KOPT-K1 (cell line): Measurements from ENCODE around the gene SERPINE2.

ENCODE experiments used
- H3K27ac ChIP-seq: fragments of 200-600 bp; sonication (generic); 2 replicates; pipeline ENCODE4 v1.5.1; 2016; ENCODE audit warnings: antibody characterized with exemption, mild to moderate bottlenecking, low read depth, low read length; ENCODE audit not compliant: poor library complexity, severe bottlenecking
- H3K36me3 ChIP-seq: fragments of 200-600 bp; sonication (generic); 2 replicates; pipeline ENCODE4 v1.5.1; 2017; ENCODE audit warnings: antibody characterized with exemption, mild to moderate bottlenecking, low read length, moderate library complexity; ENCODE audit not compliant: insufficient read depth
- H3K9me3 ChIP-seq: fragments of 200-600 bp; sonication (generic); 2 replicates; pipeline ENCODE4 v1.5.1; 2017; ENCODE audit warnings: antibody characterized with exemption, low read length, mild to moderate bottlenecking; ENCODE audit not compliant: insufficient read depth, poor library complexity, severe bottlenecking

The SERPINE2 gene

GRCh38 chr2:223980397-223980735 lies 58.7 kb downstream of the SERPINE2 start:
- Histone ChIP-seq H3K27ac (no peak overlapping the region), H3K9me3 (no peaks in the 10 kb centered on the region), H3K36me3 (no peaks in the 10 kb centered on the region)

GRCh38 chr2:223979730-223980396 lies 59.2 kb downstream of the SERPINE2 start:
- H3K27ac ChIP-seq, result no peak overlapping the region
- H3K36me3 ChIP-seq, result no peaks in the 10 kb centered on the region
- H3K9me3 ChIP-seq, result no peaks in the 10 kb centered on the region

- Histone ChIP-seq H3K9me3 (no peaks in the 10 kb centered on the region), H3K27ac (no peak overlapping the region), H3K36me3 (no peaks in the 10 kb centered on the region)
These were observed 60.6 kb downstream of the SERPINE2 start for GRCh38 chr2:223978451-223978850.

GRCh38 chr2:223976635-223977226 lies 62.4 kb downstream of the SERPINE2 start:
- Histone ChIP-seq H3K27ac (no peak overlapping the region), H3K36me3 (no peaks in the 10 kb centered on the region)

GRCh38 chr2:223973606-223974005 lies 65.5 kb downstream of the SERPINE2 start:
- Histone ChIP-seq H3K9me3 (no peaks in the 10 kb centered on the region), H3K27ac (no peak overlapping the region), H3K36me3 (peaks cover 11% of the 10 kb centered on the region)

More at GRCh38 chr2:223976635-223977226, 62.4 kb downstream of the SERPINE2 start:
- no peaks in the 10 kb centered on the region for H3K9me3 ChIP-seq

GRCh38 chr2:223972656-223973102 lies 66.4 kb downstream of the SERPINE2 start:
- Histone ChIP-seq H3K36me3 (peaks cover 20% of the 10 kb centered on the region), H3K9me3 (no peaks in the 10 kb centered on the region), H3K27ac (no peak overlapping the region)

GRCh38 chr2:223971731-223972130 lies 67.4 kb downstream of the SERPINE2 start:
- H3K36me3 ChIP-seq, result peaks cover 29% of the 10 kb centered on the region
- no peaks in the 10 kb centered on the region for H3K9me3 ChIP-seq
- H3K27ac ChIP-seq, result no peak overlapping the region

- peaks cover 41% of the 10 kb centered on the region for H3K36me3 ChIP-seq
- no peak overlapping the region for H3K27ac ChIP-seq
- no peaks in the 10 kb centered on the region for H3K9me3 ChIP-seq
These were observed 68.5 kb downstream of the SERPINE2 start for GRCh38 chr2:223970343-223971128.

GRCh38 chr2:223969856-223970255 lies 69.2 kb downstream of the SERPINE2 start:
- Histone ChIP-seq H3K27ac (no peak overlapping the region), H3K9me3 (no peaks in the 10 kb centered on the region), H3K36me3 (peaks cover 48% of the 10 kb centered on the region)

GRCh38 chr2:223969315-223969714 lies 69.8 kb downstream of the SERPINE2 start:
- H3K9me3 ChIP-seq, result no peaks in the 10 kb centered on the region
- H3K27ac ChIP-seq, result no peak overlapping the region
- H3K36me3 ChIP-seq, result peaks cover 54% of the 10 kb centered on the region

- Histone ChIP-seq H3K36me3 (peaks cover 66% of the 10 kb centered on the region), H3K9me3 (no peaks in the 10 kb centered on the region), H3K27ac (no peak overlapping the region)
These were observed 71.1 kb downstream of the SERPINE2 start for GRCh38 chr2:223967981-223968380.

- H3K9me3 ChIP-seq, result no peaks in the 10 kb centered on the region
- peaks cover 51% of the 10 kb centered on the region for H3K36me3 ChIP-seq
- no peak overlapping the region for H3K27ac ChIP-seq
These were observed 79.4 kb downstream of the SERPINE2 start for GRCh38 chr2:223959688-223960087.

- Histone ChIP-seq H3K36me3 (peaks cover 33% of the 10 kb centered on the region), H3K27ac (peak within 1 kb of the TSS; percentile 72), H3K9me3 (no peaks in the 10 kb centered on the region)
These were observed 81.8 kb downstream of the SERPINE2 start, which contains the start of gene MRPL44 for GRCh38 chr2:223957092-223957851. Gene MRPL44 (plus strand): TSS chr2:223957463. CDS start chr2:223957473, 10 bp downstream.

- Histone ChIP-seq H3K27ac (no peak overlapping the region), H3K9me3 (no peaks in the 10 kb centered on the region), H3K36me3 (peaks cover 23% of the 10 kb centered on the region)
These were observed 82.8 kb downstream of the SERPINE2 start for GRCh38 chr2:223956300-223956699.

- Histone ChIP-seq H3K9me3 (no peaks in the 10 kb centered on the region), H3K27ac (no peak overlapping the region), H3K36me3 (peaks cover 4% of the 10 kb centered on the region)
These were observed 84.7 kb downstream of the SERPINE2 start for GRCh38 chr2:223954401-223954800.
